NCI-H2107 treated with DMSO at 0.1 percent for 48 hours (cell line): Measurements from ENCODE around the gene SMC3.
"Not testable (repeated sequence)": the region's sequence is repeated elsewhere in the genome, so short reads cannot be mapped to it uniquely, and the experiment has no call there.

Source experiments
- DNase-seq: peaks from one replicate; lab custom pipeline; 2025; ENCODE audit not compliant: unreplicated experiment; lab: John Stamatoyannopoulos, UW

The SMC3 gene

DNA sequence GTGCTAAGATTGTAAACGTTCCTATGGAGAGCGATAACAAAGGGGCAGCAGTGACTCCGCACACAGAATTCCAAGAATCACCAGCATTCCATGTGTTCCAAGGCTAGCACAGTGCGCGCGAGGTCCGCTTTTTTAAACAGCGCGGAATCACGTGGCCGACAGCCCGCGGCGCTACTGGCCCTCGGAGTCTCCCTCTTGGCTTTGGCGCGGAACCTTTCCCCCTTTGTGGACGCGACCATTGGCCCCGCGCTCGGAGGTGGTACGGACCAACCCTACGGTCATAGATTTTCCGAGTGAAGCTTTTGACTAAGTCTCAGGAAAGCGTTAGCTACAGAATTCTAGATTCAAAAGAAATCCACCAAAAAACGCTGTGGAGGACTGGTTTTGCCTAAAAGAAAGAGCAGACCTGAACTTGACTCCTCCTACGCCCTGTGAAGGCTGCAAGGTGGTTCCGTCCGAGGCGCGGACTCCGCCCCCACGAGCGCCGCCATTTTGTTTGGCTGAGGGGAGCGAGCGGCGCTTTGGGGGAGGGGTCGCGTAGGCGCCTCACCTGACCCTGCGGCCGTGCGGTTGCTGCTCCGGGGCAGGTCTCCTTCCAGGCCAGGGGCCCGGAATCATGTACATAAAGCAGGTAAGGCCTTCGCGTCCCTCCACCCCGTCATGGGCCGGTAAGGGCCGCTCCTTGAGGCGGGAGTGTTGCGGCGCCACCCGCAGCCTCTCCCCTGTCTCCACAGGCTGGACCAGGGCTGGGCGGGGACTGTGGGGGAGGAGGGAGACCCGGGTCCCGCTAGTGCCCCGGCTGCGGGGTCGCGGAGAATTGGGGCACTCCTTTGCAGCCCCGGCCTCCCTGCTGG lies at the start of gene SMC3:
SMC3 (plus strand) TSS at position 495 of the 854 bp plus-strand sequence; CDS start at position 617, 122 bp downstream.
- DNase-seq = peak; percentile 68

DNA sequence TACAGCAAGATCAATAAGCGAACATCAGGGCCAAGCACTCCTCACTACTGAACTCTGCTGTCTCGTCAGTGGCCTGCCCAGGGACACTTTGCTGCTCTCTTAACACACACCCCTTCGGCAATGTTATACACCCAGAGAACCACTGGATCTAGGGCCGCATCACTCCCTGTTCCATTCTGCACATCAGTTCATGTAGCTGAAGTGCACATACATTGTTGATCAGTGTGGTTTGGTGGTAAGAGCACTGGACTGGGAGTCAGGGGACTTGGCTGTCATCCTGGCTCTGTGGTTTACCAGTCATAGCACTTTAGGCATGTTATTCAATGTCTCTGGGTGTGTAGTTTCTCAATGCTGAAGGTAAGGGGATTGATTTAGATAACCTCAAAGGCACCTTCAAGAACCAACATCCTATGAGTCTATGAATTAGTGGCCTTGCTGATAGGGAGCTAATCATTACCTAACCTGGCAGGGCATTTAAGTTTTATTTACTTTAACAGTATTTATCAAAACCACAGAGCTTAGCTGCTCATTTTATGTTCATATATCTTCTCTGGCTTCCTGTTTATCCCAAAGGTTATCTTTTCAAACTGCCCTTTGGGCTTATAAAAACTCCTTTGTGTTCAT lies 45.0 kb upstream of the SMC3 start:
- no peak for DNase-seq

DNA sequence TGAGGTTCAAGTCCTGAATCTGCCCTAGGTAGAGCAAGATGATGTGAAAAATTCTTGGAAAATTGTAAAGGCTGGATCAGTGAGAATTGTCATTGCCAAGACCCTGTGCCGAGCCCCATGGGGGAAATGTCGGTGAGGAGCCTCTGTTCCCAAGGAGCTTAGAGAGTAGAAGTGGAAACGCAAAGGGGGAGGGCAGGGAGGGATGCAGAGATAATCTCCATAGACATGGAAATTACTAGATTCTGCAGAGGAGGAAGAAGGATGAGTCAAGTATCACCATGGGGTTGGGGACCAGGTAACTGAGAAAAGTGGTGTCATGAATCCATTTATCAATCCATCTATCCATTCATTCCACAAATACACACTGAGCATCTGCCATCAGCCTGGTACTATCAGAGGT lies 43.8 kb upstream of the SMC3 start:
- no peak for DNase-seq

DNA sequence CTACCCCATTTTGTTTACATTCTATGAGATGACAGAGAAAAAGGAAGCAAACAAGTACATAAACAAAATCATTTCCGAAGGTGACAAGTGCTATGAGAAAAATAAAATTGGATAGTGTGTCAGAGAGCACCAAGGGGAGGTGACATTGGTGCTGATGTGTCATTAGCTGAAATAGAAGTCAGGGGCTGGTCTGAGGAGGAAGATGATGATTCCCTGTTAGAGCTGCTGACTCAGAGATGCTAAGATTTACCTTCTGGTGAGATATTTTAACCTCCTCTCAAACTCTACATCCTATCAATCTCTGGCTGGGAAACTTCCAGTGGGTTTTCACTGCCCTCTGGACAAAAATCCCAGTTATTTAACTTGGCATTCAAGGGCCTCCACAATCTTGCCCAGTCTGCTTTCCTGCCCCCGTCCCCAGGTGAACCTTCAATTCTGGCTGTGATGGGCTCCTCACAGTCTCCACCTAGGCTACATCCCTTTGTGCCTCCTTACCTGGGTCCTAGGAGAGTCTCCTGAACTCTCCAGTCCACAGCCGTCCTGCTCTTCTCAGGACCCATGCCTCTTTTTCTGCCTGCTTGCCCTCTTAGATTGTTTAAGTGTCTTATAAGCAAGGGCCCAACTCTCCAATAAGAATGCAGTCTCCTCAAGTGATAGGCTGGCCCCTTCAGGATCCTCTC lies 43.2 kb upstream of the SMC3 start:
- no peak for DNase-seq

DNA sequence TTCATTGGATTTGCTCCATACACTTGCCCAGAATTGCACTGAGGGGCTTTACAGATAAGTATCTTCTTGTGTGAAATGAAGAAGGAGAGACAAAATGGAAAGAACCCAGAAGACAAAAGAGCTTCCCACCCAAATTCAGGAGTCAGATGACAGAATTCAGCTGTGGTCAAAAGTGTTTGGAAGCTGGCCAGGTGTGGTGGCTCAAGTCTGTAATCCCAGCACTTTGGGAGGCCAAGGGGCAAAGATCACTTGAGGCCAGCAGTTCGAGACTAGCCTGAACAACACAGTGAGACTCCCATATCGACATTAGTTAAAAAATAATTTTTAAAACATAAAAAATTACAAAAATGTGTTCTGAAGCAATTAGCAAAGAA lies 42.6 kb upstream of the SMC3 start:
- DNase-seq = no peak

DNA sequence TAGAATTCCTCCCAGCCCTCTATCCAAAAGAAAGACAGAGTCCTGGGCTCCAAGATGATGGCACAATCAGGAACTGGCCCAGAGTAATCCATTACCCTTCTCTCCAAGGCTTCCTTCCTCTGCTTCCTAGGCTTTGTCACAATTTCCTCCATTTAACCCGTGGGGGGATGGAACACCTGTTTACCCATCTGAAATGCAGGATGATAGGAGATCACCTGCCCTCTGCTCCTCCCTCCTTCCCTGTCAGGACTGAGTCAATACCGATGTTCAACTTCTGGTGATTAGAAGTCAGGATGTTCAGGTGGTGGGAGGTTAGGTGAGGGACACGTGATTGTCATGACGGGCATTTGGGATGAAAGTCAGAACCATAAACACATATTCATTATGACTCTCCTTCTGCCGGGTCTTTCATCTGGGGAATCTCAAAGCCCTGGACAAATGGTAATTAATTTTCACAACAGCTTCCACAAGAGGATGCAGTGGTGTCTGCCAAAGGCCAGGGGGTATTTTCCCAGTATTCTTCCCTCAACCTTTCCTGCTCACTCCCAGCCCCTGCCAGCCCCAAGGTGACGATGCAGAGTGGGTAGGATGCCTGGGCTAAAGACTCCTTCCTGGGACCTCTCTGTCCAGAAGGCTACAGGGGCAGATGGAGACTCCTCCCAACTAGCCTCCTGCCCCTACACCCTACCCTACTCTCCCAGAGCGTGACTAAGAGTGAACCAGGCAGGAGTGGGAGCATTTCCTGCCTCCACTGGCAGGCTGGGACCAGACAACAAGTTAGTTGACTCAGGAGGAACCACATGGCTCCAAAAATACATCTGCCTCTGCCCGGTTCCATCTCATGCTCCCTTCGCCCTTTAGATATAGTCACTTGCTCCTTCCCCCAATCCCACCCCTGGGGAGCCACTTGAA lies 41.9 kb upstream of the SMC3 start:
- DNase-seq = no peak

DNA sequence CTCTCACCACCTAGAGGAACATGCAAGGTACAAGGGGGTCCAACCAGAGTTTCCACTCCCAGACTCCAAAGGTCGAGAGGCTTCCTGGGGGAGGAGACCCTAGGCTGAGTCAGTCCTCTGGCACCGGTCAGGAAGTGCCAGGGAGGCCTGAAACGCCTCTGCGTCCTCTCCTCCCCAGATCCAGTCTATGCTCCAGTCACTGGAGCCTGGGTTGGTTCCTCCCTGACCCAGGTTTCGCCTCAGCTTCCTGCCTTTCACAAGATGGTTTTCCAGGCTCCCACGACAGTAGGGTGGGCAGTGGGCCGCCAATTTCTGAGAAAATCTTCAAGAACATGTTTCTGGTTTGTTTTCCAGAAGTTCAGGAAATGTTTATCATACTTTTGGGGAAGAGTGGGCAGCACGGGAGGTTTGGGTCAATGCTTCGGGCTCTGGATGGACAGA lies 39.7 kb upstream of the SMC3 start:
- no peak for DNase-seq

DNA sequence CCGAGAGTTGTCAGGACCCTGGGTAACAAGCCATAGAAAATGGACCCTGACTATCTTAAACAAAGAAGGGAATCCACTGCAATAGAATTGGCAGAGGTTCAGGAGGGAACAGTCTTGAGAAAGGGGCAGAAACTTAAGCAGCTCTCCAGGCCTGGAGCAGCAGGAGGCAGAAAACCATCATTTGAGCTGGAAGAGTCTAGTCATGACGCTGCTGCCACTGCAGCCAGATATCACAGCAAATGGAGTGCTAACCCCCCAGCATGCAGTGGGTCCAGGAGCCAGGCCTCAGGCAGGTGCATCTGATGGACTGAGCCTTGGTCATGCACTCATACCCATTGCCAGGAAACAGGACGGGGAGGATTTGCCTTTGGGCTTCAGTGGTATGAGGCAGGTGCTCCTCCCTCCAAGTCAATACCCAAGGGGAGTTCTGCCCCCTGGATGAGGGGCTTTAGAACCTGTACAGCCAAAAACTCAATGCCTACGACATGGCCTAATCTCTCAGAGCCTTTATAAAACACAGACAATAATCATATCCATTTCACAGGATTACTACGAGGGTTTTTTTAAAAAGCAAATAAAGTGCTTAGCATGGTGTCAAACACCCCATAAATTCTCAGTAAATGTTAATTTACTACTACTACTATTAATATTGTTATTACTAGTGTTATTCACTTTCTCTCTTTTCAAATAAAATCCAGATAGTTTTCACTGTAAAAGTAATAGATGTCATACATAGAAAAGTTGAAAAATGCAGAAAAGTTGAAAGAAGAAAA lies 39.1 kb upstream of the SMC3 start:
- no peak for DNase-seq

DNA sequence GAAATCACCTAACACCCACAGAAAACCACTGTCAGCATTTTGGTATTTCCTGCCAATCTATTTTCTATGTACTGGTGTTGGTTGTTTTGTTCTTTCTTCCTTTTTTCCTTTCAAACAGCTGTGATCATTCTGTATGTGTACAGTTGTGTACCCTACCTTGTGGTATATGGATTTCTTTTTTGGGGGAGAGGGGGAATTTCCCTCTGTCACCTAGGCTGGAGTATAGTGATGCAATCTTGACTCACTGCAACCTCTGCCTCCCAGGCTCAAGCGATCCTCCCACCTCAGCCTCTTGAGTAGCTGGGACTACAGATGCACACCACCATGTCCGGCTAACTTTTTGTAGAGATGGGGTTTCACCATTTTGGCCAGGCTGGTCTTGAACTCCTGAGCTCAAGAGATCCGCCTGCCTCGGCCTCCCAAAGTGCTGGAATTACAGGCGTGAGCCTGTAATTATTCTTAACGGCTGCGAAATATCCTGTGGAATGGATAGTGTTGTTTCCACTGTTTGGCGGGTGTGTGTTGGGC lies 38.4 kb upstream of the SMC3 start:
- not testable (repeated sequence) for DNase-seq

DNA sequence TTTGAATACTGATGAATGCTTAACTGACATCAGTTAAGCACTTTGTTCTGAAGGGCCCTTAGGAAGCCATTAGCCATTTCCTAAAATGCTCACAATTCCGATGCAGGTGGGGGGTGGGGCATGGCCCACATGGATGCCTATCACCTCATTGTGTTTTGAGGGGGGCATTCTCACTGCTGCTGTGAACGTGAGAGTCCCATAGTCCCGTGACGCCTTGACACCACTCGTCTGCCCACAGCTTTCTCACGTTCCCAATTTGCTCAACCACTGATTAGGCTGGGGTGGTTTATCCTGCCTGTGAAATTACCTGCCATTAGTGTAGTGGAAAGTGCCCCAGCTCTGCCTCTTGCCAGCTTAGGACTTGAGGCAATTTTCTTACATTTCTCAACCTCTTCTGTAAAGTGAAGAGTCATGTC lies 37.9 kb upstream of the SMC3 start:
- no peak for DNase-seq

DNA sequence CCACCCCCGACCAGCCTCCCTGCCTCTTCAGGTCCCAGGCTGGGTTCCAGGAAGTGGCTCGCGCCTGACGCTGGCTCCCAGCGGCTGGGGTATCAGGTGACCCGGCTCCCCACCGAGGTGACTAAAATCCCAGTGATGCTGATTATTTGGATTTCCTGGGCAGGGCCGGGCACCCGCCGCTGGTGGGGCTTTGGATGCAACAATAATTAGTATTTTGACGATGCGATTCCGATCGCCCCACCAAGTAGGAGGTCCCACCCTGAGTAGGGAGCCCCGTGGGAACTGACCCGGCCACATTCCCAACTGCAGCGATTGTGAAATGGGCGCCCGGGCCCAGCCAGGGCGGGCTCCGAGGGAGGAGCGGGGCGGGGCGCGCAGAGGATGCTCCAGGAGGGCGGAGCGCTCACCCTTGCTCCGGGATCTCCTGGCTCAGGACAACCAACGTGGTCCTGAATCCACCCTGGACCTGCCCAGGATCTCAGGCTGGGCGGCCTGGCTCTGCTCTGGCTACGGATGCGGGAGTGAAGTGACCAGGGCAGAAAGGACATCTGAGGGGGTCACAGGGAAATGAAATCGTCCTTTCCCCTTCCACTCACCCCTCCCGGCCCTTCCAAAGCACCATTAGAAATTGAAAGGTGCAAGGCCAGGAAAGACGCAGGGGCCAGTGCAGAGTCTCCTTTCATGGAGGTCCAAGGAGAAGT lies 37.2 kb upstream of the SMC3 start:
- DNase-seq = no peak

DNA sequence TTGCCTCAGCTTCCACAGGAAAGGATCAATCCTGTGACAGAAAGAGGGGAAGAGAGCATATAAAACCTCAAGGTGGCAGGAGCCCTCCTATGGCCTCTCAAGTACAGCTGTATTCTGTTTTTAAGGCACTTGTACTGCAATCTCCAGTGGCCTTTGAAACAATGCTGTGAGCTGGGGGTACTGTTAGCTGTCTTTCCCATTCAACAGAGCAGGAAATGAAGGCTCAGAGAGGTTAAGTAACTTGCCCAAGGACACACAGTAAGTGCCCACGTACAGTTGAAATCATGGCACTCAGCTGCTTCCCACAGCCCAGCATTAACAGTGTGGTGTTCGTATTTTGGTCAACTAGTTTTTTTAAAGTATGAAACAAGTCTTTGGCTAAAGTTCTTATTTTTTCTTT lies 35.8 kb upstream of the SMC3 start:
- no peak for DNase-seq

DNA sequence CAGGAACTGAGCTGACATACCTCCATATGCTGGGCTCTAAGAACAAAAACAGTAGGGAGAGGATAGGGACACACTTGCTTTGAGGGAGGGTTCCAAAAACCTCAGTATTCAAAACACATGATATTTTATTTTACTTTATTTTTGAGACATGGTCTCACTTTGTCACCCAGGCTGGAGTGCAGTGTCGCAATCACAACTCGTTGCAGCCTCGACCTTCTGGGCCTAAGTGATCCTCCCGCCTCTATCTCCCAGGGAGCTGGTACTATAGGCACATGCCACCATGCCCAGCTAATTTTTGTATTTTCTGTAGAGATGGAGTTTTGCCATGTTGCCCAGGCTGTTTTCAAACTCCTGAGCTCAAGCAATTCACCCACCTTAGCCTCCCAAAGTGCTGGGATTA lies 34.9 kb upstream of the SMC3 start:
- DNase-seq = not testable (repeated sequence)

DNA sequence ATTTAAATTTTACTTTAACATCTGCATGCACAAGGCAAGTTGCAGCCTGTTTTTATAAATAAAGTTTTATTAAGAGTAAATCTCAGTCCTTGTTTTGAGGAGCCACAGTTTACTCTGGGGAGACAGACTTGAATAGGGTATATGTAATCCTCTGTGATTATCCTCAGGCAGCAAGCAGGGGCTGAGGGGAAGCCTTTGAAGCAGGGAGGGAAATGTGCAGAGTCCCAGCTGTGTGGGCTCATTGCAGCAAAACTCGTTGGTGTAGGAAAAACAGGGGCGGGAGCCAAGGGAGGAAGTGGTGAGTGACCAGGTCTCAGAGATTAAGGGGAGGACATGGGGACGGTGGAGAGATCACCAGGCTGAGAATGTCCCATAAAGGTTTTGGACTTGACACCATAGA lies 34.3 kb upstream of the SMC3 start:
- no peak for DNase-seq

DNA sequence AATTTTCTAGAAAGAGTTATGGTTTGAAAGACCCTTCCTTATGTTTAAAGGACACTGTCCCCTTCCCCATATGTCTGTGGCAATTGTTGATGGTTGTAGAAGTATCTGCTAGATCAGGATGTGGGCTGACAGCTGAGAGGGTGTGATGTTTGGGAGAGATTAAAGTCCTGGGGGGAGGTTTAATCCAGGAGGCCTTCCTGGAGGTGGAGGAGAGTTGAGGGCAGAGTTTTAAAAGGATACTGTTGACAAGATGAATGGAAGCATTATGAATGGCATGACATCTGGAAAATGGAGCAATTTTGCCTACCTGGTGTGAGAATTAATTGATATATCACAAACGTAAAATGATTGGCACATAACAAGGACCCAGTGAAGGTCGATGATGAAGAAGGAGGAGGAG lies 32.9 kb upstream of the SMC3 start:
- no peak for DNase-seq

DNA sequence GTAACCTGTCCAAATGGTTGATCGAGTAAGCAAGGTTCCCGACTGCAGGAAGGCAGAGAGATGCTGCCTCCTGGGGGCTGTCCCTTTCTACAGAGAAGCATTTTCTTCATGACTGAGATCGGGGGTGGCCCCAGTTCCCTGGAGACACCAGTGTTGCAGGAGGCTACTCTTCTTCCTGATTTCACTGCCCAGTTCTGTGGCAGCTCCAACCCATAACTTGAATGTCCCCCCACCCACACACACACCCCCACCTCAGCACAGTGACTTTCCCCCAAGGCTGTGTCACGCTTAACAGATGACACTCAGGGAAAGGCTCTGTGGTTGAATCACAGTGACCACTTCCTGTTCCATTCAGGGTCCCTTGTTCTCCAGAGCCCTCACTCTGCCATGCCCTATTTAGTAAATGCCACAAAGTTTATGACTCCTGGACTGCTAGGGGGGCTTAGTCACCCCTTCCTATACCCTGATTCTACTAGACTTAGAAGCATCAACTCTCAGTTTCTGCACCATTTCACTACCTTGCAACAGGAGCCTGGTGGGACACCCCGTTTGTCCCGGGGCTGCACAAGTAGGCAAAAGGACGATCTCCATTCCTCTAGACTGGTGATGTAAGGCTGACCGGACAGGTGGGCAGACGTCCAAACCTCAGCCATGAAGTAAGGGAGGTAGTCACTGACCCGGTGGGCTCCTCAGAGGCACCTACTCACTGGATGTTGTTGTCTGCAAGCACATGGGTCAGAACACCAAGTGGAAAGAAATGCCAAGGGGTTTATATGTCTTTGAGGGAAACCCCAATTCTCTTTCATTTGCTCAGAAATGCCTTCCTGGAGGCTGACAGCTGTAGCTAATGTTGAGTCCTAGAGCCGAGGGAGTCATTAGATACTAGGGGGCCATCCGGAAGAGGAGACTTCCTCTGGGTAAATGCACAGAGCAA lies 31.3 kb upstream of the SMC3 start:
- no peak for DNase-seq

DNA sequence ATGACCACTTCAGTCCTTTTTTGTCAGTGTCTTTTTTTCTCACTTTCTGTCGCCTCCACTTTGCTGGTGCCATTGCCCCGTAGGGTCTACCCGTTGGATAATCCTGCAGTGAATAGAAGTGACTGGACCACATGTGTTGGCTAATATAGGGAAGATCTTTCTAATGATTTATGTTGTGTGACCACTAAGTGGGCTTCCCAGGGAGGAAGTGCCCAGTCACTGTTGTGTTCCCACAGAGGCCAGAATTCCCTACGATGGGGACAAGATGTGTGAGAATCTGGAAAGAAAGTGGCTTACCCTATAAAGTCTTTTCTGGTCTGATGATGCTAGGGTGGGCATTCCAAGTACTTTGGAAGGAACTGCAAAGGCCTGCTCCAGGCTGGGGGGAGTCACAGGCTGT lies 28.4 kb upstream of the SMC3 start:
- no peak for DNase-seq

DNA sequence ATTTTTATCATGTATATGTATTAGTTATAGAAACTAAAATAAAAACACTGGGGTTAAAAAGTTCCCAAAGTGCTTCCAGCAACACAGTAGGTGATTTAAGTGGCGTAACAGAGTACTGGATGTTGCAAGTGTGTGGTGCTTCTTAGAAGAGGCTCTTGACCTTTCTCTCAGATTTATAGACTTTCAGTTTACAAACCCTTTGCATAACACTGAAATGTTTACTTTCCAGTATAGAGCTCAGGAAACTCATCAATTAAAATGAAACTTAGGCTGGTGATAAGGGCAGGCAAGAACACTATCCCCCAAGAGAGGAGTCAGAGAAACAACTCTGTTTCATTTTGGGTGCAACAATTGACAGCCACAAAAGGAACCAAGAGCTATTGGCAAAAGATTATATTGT lies 27.5 kb upstream of the SMC3 start:
- peak; percentile 22 for DNase-seq
